ENCODE data around the gene SMARCC1. TPM values are rescaled to one million over a fixed set of nuclear protein-coding genes. Genes with fewer than 3 reads are reported as not detected.

SMARCC1 gene
- total RNA-seq, 1 experiment from 2014 or later: 43.1 TPM

GRCh38 chr3:47611576-47611975 lies 170.1 kb downstream of the SMARCC1 start:
- Histone ChIP-seq H3K9me2 (replicated peaks; ENCODE audit: low read length) (no peaks in the 10 kb centered on the region), H3K4me2 (ENCODE audit: low read length) (no peak overlapping the region), H3K9me3 (ENCODE audit: low read length) (no peaks in the 10 kb centered on the region), H3K9ac (ENCODE audit: low read length) (no peak overlapping the region), H4K20me1 (ENCODE audit: low read length) (no peaks in the 10 kb centered on the region), H3K4me1 (ENCODE audit: insufficient read depth, low read length) (peaks cover 13% of the 10 kb centered on the region), H3K27ac (ENCODE audit: low read length) (no peak overlapping the region), H3K36me3 (ENCODE audit: low read depth, low read length) (peaks cover 40% of the 10 kb centered on the region), H3K27me3 (ENCODE audit: low read length) (no peaks in the 10 kb centered on the region), H2AFZ (ENCODE audit: low read length) (no peak overlapping the region), H3K4me3 (ENCODE audit: low read length) (no peak overlapping the region), H3K79me2 (ENCODE audit: low read length) (no peaks in the 10 kb centered on the region), H3F3A (ENCODE audit: low read length, unreplicated experiment) (no peaks in the 10 kb centered on the region)
- CTCF ChIA-PET: no interaction called here
- intact Hi-C loops (cut with micrococcal nuclease): loop anchor here (5.0 kb wide), 1 partner anchor 51 kb away; no protein-coding TSS in a partner anchor
- DNase-seq (no peak), ATAC-seq (no peak)
- no TSS peak for BruUV-seq (replicated peaks)
- no peak for TF ChIP-seq EZH2 (IDR thresholded peaks at IDR 0.05; ENCODE audit: low read length, unreplicated experiment)
- no peak for TF ChIP-seq CTCF (conservative IDR thresholded peaks at IDR 0.05; ENCODE audit: low read depth, low read length)
- no peak for TF ChIP-seq EZH2phosphoT487 (IDR thresholded peaks at IDR 0.05; ENCODE audit: borderline replicate concordance, low read length)
- POLR2A ChIA-PET (ENCODE audit: unreplicated experiment): no interaction called here

- H3K4me2 ChIP-seq (ENCODE audit: low read length): no peak overlapping the region
- H3K9me3 ChIP-seq (ENCODE audit: low read length): no peaks in the 10 kb centered on the region
- H3K9ac ChIP-seq (ENCODE audit: low read length): no peak overlapping the region
- no peaks in the 10 kb centered on the region for H4K20me1 ChIP-seq (ENCODE audit: low read length)
- DNase-seq (no peak), ATAC-seq (no peak)
- H3K27ac ChIP-seq (ENCODE audit: low read length): no peak overlapping the region
- no peaks in the 10 kb centered on the region for H3F3A ChIP-seq (ENCODE audit: low read length, unreplicated experiment)
- H3K9me2 ChIP-seq (replicated peaks; ENCODE audit: low read length): no peaks in the 10 kb centered on the region
- intact Hi-C loops (cut with micrococcal nuclease): loop anchor here (5.0 kb wide), 1 partner anchor 52 kb away; no protein-coding TSS in a partner anchor
- no peaks in the 10 kb centered on the region for H3K79me2 ChIP-seq (ENCODE audit: low read length)
- H3K27me3 ChIP-seq (ENCODE audit: low read length): no peaks in the 10 kb centered on the region
- H3K36me3 ChIP-seq (ENCODE audit: low read depth, low read length): peaks cover 38% of the 10 kb centered on the region
- POLR2A ChIA-PET (ENCODE audit: unreplicated experiment): no interaction called here
- peaks cover 18% of the 10 kb centered on the region for H3K4me1 ChIP-seq (ENCODE audit: insufficient read depth, low read length)
- TF ChIP-seq EZH2 (IDR thresholded peaks at IDR 0.05; ENCODE audit: low read length, unreplicated experiment) (no peak), EZH2phosphoT487 (IDR thresholded peaks at IDR 0.05; ENCODE audit: borderline replicate concordance, low read length) (no peak), CTCF (conservative IDR thresholded peaks at IDR 0.05; ENCODE audit: low read depth, low read length) (no peak)
- CTCF ChIA-PET: no interaction called here
- H2AFZ ChIP-seq (ENCODE audit: low read length): no peak overlapping the region
- BruUV-seq (replicated peaks): no TSS peak
- no peak overlapping the region for H3K4me3 ChIP-seq (ENCODE audit: low read length)
These were observed 171.1 kb downstream of the SMARCC1 start for GRCh38 chr3:47610583-47610982.

- ATAC-seq (peak; percentile 89), DNase-seq (no peak)
- H3K4me1 ChIP-seq (ENCODE audit: insufficient read depth, low read length): peaks cover 11% of the 10 kb centered on the region
- H3K27ac ChIP-seq (ENCODE audit: low read length): peak overlapping the region; percentile 43; the same call in 1 of the 2 replicates
- CTCF ChIA-PET: interaction anchor here (0.5 to 0.9 kb wide), 5 partner anchors 9 to 85 kb away, joined by 3 to 5 read pairs (median 3); no protein-coding TSS in a partner anchor
- no peak for TF ChIP-seq EZH2 (IDR thresholded peaks at IDR 0.05; ENCODE audit: low read length, unreplicated experiment)
- no peak for TF ChIP-seq EZH2phosphoT487 (IDR thresholded peaks at IDR 0.05; ENCODE audit: borderline replicate concordance, low read length)
- TF ChIP-seq CTCF (conservative IDR thresholded peaks at IDR 0.05; ENCODE audit: low read depth, low read length): no peak
- no peak overlapping the region for H3K9ac ChIP-seq (ENCODE audit: low read length)
- H3F3A ChIP-seq (ENCODE audit: low read length, unreplicated experiment): no peaks in the 10 kb centered on the region
- intact Hi-C loops (cut with micrococcal nuclease): loop anchor here (1.0 to 2.0 kb wide), 2 partner anchors 10 to 171 kb away; no protein-coding TSS in a partner anchor
- H3K4me2 ChIP-seq (ENCODE audit: low read length): no peak overlapping the region
- POLR2A ChIA-PET (ENCODE audit: unreplicated experiment): interaction anchor here (0.6 to 0.7 kb wide), 3 partner anchors 10 to 54 kb away, joined by 3 to 5 read pairs (median 3); no protein-coding TSS in a partner anchor
- peaks cover 5% of the 10 kb centered on the region; the same call in 1 of the 2 replicates for H4K20me1 ChIP-seq (ENCODE audit: low read length)
- no peaks in the 10 kb centered on the region for H3K79me2 ChIP-seq (ENCODE audit: low read length)
- no TSS peak for BruUV-seq (replicated peaks)
- no peaks in the 10 kb centered on the region for H3K27me3 ChIP-seq (ENCODE audit: low read length)
- H3K9me2 ChIP-seq (replicated peaks; ENCODE audit: low read length): no peaks in the 10 kb centered on the region
- H3K36me3 ChIP-seq (ENCODE audit: low read depth, low read length): peaks cover 56% of the 10 kb centered on the region
- no peak overlapping the region for H3K4me3 ChIP-seq (ENCODE audit: low read length)
- no peak overlapping the region for H2AFZ ChIP-seq (ENCODE audit: low read length)
- H3K9me3 ChIP-seq (ENCODE audit: low read length): no peaks in the 10 kb centered on the region
These were observed 174.4 kb downstream of the SMARCC1 start for GRCh38 chr3:47607335-47607734.
